HFF-Myc (cell line): ENCODE results near the gene SFSWAP.

Experiments used
- DNase-seq: peaks from one replicate; pipeline ENCODE4 v3.0.0-alpha.2; 2011; ENCODE audit warnings: low read depth; ENCODE audit errors: extremely low read depth
- H3K4me3 ChIP-seq: replicated peaks from 2 replicates; pipeline ENCODE4 v1.5.1; 2011; ENCODE audit warnings: low read depth, mild to moderate bottlenecking, control low read depth, low read length
- TF ChIP-seq, protein P1 (sequence below): IDR thresholded peaks from 2 replicates; pipeline ENCODE4 v1.5.1; 2012; ENCODE audit warnings: mild to moderate bottlenecking, low read depth, low read length, control low read depth; ENCODE audit errors: missing control alignments

SFSWAP gene

DNA sequence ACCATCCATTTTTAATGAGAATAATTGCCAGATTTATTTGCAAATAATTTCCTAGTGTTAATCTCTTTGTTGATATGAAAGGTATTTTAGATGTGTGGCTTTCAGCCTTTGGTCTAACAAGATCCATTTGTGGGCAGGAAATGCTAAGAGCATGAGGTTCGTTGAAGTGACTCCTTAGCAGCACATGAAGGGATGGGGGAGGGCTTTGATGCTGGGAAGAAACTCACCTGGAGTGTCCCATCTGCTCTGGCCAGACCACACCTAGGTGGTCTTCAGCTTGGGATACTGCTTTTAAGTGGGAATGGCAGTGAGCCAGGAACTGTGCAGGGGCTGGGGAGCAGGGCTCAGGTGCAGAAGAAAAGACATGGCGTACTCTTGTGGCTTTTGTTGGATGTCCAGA, 13.6 kb downstream of the SFSWAP start:
- TF ChIP-seq, protein P1, sequence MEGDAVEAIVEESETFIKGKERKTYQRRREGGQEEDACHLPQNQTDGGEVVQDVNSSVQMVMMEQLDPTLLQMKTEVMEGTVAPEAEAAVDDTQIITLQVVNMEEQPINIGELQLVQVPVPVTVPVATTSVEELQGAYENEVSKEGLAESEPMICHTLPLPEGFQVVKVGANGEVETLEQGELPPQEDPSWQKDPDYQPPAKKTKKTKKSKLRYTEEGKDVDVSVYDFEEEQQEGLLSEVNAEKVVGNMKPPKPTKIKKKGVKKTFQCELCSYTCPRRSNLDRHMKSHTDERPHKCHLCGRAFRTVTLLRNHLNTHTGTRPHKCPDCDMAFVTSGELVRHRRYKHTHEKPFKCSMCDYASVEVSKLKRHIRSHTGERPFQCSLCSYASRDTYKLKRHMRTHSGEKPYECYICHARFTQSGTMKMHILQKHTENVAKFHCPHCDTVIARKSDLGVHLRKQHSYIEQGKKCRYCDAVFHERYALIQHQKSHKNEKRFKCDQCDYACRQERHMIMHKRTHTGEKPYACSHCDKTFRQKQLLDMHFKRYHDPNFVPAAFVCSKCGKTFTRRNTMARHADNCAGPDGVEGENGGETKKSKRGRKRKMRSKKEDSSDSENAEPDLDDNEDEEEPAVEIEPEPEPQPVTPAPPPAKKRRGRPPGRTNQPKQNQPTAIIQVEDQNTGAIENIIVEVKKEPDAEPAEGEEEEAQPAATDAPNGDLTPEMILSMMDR = no peak
- no peak overlapping the region for H3K4me3 ChIP-seq
- no peak for DNase-seq

DNA sequence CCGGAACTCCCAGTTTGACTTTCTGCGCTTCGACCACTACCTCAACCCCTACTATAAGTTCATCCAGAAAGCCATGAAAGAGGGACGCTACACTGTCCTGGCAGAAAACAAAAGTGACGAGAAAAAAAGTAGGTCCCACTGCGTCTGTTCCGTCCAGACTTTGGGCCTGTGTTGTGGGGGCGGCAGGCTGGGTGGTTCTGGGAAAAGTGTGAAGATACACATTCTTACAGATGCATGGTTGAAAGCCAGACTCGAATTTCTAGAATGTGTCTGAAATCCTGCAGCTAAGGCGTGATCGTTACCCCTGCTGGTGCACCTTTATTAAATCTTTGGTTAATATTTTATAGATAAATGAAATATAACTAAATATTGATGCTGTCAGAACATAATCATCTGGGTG, 14.6 kb downstream of the SFSWAP start:
- TF ChIP-seq, protein P1 = no peak
- no peak for DNase-seq
- H3K4me3 ChIP-seq = no peak overlapping the region

DNA sequence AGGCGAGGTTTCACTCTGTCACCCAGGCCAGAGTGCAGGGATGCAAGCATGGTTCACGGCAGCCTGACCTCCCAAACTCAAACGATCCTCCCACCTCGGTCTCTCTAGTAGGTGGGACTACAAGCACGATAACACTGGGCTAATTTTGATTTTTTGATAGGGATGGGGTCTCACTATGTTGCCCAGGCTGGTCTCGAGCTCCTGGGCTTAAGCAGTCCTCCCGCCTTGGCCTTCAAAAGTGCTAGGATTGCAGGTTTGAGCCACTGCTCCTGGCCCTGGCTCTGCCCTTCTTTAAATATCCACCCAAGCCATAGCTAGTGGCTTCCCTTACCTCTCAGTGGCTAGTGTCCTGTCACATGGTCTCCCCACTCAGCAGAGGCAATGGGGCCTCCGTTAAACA, 17.8 kb downstream of the SFSWAP start:
- no peak for DNase-seq
- no peak overlapping the region for H3K4me3 ChIP-seq
- TF ChIP-seq, protein P1 = no peak

DNA sequence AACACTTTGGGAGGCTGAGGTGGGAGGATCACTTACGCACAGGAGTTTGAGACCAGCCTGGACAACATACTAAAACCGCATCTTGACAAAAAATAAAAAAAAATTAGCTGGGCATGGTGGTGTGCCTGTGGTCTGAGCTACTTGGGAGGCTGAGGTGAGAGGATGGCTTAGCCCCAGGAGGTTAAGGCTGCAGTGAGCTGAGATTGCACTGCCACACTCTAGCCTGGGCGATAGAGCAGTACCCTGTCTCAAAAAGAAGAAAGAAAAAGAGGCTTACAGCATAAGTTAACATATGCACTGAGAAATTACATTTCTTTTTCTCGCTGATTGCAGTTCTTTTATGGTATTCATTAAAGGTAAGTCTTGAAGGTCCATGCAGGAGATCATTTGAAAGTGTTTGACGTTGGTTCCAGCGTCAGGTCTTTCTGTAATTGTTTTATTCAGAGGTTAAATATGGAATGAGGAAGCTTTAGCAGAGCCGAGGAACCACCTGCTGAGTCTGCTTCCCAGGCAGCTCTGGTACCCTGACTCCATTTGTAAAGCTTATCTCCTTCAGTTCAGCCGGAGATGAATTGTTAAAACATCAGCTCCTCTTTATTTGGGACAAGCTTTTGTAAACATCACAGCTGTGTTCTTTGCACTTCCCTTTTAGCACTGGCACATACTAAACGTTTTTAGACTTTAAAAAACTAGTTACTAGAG, 18.5 kb downstream of the SFSWAP start:
- no peak overlapping the region for H3K4me3 ChIP-seq
- TF ChIP-seq, protein P1 = no peak
- no peak for DNase-seq

DNA sequence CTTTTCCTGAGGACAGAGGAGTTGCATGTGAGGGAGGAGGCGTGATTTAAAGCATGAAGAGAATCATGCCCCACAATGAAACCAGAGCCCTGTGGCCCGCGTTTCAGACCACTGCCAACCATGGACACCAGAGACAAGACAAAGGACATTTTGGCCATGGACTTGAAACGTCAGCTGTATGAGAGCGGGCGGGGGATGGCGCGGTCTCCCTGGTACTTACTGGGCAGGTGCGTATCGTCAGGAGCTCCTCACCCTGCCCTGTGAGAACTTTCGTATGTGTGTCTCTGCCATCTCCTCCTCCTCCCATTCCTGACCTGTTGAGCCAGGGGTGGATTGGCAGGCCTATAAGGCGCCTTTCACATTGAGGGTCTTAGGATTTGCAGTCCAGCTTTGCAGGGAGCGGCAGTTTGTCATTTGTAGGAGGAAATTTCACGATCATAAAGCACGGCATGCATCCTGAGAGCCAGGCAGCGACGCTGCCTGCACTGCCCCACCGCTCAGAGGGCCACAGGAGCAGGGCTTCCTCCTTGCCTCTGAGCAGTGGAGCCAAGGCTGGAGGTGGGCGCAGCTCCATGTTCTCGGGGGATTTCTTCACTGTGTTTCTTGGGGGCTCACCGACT, 22.2 kb downstream of the SFSWAP start:
- H3K4me3 ChIP-seq = no peak overlapping the region
- TF ChIP-seq, protein P1 = no peak
- no peak for DNase-seq

DNA sequence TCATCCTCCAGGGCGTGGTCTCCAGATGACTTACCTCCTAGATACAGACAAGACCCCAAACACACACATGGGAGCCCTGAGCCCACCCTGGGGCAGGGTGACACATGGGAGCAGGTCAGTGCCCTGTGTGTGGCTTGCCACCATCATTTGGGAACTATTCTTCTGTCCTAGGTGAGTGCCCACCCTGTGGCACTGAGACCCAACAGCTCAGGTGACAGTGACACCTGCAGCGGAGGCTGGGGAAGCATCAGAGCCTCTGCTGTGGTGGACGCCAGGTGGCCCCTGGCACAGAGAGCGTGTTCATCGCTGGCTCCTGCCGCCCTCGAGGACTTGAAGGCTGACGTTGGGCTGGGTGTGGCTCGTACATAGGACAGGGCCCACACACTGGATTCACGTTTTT, 23.0 kb downstream of the SFSWAP start:
- TF ChIP-seq, protein P1 = no peak
- no peak overlapping the region for H3K4me3 ChIP-seq
- no peak for DNase-seq
